HTERT RPE-1 (cell line): ENCODE measurements around the gene KCTD17.

Experiments used
- in situ Hi-C: fragments of 300-500 bp; cut with MboI; formaldehyde crosslinking; loops from 4 replicates; pipeline ENCODE4 v1.14.3; 2020; ENCODE audit warnings: low sequenced_read_pairs

Gene KCTD17, protein sequence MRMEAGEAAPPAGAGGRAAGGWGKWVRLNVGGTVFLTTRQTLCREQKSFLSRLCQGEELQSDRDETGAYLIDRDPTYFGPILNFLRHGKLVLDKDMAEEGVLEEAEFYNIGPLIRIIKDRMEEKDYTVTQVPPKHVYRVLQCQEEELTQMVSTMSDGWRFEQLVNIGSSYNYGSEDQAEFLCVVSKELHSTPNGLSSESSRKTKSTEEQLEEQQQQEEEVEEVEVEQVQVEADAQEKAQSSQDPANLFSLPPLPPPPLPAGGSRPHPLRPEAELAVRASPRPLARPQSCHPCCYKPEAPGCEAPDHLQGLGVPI

DNA sequence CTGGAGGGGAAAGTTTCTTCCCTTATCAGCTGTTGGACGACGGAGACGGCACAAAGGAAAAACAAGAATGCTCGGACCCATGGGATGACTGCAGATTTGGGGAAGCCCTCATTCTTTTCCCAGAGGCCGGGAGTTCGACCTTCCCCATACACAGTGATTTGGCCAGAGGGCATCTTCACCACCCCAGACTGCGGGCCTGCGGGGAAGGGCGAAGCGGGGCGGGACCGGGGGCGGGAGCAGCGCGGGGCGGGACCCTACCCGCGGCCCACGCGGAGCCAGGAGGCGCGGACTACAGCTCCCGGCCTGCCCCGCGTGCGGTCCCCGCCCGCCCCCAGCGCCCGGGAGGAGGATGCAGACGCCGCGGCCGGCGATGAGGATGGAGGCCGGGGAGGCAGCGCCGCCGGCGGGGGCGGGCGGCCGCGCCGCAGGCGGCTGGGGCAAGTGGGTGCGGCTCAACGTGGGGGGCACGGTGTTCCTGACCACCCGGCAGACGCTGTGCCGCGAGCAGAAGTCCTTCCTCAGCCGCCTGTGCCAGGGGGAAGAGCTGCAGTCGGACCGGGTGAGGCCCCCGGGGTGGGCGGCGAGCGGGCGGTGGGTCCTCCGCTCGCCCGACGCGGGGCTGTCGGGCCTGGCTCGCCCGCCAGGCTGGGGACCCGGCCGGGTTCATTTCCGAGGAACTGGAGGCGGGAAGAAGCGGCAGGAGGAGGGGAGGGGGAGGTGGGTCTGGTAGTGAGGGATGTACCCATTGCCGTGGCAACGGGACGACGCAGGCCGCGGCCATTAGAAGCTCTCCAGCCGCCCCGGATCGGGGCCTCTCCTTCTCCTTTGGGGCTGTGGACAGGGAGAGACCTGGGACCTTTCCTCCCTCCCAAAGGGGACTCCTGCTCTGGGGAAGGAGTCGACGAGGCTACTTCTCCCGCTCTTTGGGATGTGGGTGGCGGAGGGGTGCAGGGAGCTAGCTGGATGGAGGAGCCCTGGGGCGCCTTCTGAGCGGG lies at the start of gene KCTD17:
KCTD17 (plus strand) TSS at position 352 of the 995 bp plus-strand sequence; CDS start at position 371, 19 bp downstream.
- in situ Hi-C loops = no loop called here

- in situ Hi-C loops = no loop called here
These were observed 49.7 kb upstream of the KCTD17 start for GRCh38 chr22:37001826-37002225.

DNA sequence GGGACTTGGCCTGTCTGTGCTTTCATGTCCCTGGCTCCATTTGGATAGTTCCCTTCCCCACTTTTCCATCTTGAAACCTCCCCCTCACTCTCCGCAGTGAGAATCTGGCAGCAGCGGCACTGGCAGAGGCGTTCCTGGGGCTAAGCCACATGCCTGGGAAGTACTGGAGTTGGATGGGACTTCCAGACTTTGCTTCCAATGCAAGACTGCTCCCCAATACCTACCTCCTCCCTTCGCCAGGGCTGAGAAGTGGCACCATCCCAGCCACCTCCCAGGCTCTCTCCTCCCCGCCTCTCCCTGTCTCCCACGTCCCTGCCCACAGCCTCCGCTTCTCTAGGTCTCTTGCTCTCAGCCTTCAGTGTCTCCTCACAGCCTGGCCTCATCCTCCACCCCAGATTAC lies 48.9 kb upstream of the KCTD17 start:
- in situ Hi-C loops = no loop called here

DNA sequence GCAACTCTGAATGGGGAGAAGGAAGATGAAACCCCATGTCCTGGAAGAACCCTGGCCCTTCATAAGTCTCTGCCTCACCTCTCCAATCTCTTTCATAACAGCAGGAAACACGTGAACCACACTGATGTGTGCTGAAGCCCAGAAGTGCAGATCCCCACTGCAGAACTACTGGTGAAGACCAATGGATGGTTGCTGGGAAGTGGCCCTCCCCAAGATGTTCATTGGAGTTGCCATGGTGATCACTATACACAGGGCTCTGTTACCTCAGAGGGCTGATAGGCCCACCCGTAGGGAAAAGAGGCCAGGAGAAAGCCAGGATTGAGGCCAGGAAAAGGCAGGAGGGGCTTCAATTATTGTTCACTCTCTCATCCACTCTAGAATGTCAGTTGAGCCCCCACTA lies 43.9 kb upstream of the KCTD17 start:
- in situ Hi-C loops = no loop called here

- in situ Hi-C loops = no loop called here
These were observed 43.2 kb upstream of the KCTD17 start for GRCh38 chr22:37008365-37008764.

- in situ Hi-C loops = no loop called here
These were observed 42.1 kb upstream of the KCTD17 start for GRCh38 chr22:37009490-37009889.

GRCh38 chr22:37010174-37010573 lies 41.4 kb upstream of the KCTD17 start:
- in situ Hi-C loops = no loop called here

DNA sequence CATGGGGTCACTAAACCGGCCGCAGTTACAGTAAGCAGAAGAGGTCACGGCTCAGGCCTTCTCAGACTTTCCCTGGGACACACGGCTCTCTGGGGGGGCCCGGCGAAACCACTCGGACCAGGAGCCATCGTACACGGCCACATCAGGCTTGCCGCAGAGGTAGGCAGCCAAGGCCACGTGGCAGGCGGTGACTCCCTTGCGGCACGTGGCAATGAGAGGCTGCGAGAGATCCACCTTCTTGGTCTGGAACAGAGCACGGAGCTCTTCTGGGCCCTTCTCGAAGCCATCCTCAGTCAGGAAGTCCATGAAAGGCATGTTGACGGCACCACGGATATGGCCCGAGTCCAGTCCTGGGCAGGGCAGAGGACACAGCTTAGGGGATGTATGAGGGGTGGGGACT lies 40.6 kb upstream of the KCTD17 start:
- in situ Hi-C loops = no loop called here

GRCh38 chr22:37011472-37011871 lies 40.1 kb upstream of the KCTD17 start:
- in situ Hi-C loops = no loop called here

- in situ Hi-C loops = no loop called here
These were observed 39.2 kb upstream of the KCTD17 start for GRCh38 chr22:37012262-37012904.

- in situ Hi-C loops = no loop called here
These were observed 38.6 kb upstream of the KCTD17 start for GRCh38 chr22:37012956-37013355.

- in situ Hi-C loops = no loop called here
These were observed 37.1 kb upstream of the KCTD17 start for GRCh38 chr22:37014415-37014806.

GRCh38 chr22:37014835-37015586 lies 36.5 kb upstream of the KCTD17 start:
- in situ Hi-C loops = no loop called here

- in situ Hi-C loops = no loop called here
These were observed 36.0 kb upstream of the KCTD17 start for GRCh38 chr22:37015587-37015878.

DNA sequence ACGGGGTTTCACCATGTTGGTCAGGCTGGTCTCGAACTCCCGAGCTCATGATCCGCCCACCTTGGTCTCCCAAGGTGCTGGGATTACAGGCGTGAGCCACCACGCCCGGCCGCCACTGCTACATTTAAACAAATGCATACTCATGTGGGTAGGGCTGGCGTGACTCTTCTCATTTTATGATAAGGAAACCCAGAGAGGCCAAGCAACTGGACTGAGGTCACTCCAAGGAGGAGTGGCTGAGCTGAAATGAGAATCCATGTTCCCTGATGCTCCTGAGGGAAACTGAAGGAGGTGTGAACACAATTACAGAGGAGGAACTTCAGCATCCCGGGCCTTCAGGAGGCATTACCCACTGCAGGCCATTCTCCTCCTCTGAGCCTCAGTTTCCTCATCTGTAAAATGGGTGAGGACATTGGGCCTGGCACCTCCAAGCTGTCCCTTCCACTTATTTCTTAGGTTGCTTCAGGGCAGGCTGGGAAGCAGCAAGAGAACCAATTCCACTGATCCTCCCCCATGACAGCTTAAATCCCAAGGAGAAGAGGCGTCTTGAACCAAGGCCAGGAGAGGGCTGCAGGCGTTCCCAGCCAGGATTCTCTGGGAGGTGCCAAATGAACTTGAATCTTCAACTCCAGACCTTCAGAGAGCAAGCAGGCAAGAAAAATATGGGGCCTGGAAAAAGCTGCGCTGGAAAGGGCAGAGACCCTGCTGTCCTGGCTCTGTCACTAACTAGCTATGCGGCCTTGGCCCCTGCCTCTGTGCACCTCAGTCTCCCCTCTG lies 35.2 kb upstream of the KCTD17 start:
- in situ Hi-C loops = no loop called here

DNA sequence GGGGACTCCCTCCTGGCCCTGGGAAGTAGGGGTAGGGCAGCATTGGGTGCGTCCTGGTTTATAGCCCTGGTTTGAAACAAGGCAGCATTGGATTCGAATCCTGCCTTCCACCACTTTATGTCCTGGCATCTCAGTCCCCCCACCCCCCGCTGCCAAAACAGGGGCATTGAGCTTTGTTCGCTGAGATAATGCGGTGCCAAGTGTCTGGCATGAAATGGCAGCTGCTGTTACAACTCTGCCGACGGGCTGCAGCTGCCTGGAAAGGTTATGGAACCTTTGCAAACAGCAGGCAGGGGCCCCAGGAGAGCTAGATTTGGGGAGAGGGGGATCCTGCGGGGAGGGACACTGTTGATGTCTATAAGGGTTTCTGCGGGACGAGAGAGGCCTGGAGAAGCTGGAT lies 34.2 kb upstream of the KCTD17 start:
- in situ Hi-C loops = no loop called here

GRCh38 chr22:37018086-37018814 lies 33.3 kb upstream of the KCTD17 start:
- in situ Hi-C loops = no loop called here

DNA sequence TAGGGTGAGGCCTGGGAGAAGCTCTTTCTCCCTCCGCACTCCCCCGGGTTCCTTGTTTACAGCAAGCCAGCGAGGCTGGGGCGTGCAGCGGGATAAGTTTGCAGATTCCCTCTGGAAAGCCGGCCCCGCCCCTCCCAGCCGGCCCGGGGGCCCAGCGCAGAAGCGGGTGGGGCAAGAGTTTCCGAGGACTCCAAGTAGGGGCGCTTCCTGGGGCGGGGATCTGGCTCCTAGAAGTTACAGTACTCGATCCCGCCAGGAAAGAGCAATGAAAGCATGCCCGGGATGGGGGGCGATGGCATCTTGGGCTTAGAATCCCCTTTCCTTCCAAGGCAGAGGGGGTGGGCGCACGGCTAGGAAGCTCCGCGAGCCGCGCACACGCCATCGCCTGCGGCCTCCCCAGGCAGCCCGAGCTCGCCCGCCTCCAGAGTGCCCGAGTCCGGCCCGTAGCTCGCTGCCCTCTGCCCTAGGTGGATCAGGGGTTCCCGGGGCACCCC lies 32.7 kb upstream of the KCTD17 start:
- in situ Hi-C loops = no loop called here
